ENCODE data around the gene ATP1A4. TPM values are rescaled to one million over a fixed set of nuclear protein-coding genes. Genes with fewer than 3 reads are reported as not detected.

ATP1A4 gene
- total and polyA plus RNA-seq, 2 donors from 2014 or later, result 0.19 TPM; not detected in 1

GRCh38 chr1:160227034-160227433 is 75.6 kb downstream of the ATP1A4 start:
- TF ChIP-seq, protein P1, sequence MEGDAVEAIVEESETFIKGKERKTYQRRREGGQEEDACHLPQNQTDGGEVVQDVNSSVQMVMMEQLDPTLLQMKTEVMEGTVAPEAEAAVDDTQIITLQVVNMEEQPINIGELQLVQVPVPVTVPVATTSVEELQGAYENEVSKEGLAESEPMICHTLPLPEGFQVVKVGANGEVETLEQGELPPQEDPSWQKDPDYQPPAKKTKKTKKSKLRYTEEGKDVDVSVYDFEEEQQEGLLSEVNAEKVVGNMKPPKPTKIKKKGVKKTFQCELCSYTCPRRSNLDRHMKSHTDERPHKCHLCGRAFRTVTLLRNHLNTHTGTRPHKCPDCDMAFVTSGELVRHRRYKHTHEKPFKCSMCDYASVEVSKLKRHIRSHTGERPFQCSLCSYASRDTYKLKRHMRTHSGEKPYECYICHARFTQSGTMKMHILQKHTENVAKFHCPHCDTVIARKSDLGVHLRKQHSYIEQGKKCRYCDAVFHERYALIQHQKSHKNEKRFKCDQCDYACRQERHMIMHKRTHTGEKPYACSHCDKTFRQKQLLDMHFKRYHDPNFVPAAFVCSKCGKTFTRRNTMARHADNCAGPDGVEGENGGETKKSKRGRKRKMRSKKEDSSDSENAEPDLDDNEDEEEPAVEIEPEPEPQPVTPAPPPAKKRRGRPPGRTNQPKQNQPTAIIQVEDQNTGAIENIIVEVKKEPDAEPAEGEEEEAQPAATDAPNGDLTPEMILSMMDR (IDR thresholded peaks at IDR 0.05; ENCODE audit: borderline replicate concordance, extremely low read depth, insufficient read depth), result no peak
- no peaks in the 10 kb centered on the region for H3K4me1 ChIP-seq (ENCODE audit: control insufficient read depth in 2 of 3, insufficient read depth in 2 of 3, low read depth in 1 of 3, low read length in 3 of 3)
- H3K36me3 ChIP-seq (ENCODE audit: control insufficient read depth in 2 of 3, insufficient read depth in 3 of 3, low read length in 3 of 3), result peaks cover 27 to 91% (median 50%) of the 10 kb centered on the region in 3 donors
- no peak for FAIRE-seq
- no peak for DNase-seq
- H3K9ac ChIP-seq (ENCODE audit: low read length in 3 of 3), result no peak overlapping the region
- H3K9me3 ChIP-seq (ENCODE audit: control insufficient read depth in 2 of 3, insufficient read depth in 1 of 3, low read length in 3 of 3), result no peaks in the 10 kb centered on the region
- H3K27me3 ChIP-seq (ENCODE audit: control insufficient read depth, insufficient read depth, low read length), result no peaks in the 10 kb centered on the region
- no peak overlapping the region for H3K27ac ChIP-seq (ENCODE audit: low read depth in 2 of 2, low read length in 2 of 2)
- intact Hi-C loops (cut with DNase I), result no loop called here
- H3K4me3 ChIP-seq (ENCODE audit: low read length in 3 of 3), result no peak overlapping the region

- H3K4me1 ChIP-seq (ENCODE audit: control insufficient read depth in 2 of 3, insufficient read depth in 2 of 3, low read depth in 1 of 3, low read length in 3 of 3), result no peaks in the 10 kb centered on the region
- no peaks in the 10 kb centered on the region for H3K9me3 ChIP-seq (ENCODE audit: control insufficient read depth in 2 of 3, insufficient read depth in 1 of 3, low read length in 3 of 3)
- FAIRE-seq (no peak), DNase-seq (no peak)
- no peak overlapping the region for H3K9ac ChIP-seq (ENCODE audit: low read length in 3 of 3)
- TF ChIP-seq, protein P1 (IDR thresholded peaks at IDR 0.05; ENCODE audit: borderline replicate concordance, extremely low read depth, insufficient read depth), result no peak
- no peak overlapping the region for H3K27ac ChIP-seq (ENCODE audit: low read depth in 2 of 2, low read length in 2 of 2)
- no peak overlapping the region for H3K4me3 ChIP-seq (ENCODE audit: low read length in 3 of 3)
- H3K36me3 ChIP-seq (ENCODE audit: control insufficient read depth in 2 of 3, insufficient read depth in 3 of 3, low read length in 3 of 3), result peaks cover 24 to 86% (median 46%) of the 10 kb centered on the region in 3 donors
- intact Hi-C loops (cut with DNase I), result no loop called here
- no peaks in the 10 kb centered on the region for H3K27me3 ChIP-seq (ENCODE audit: control insufficient read depth, insufficient read depth, low read length)
Measured at GRCh38 chr1:160227561-160227960, 76.2 kb downstream of the ATP1A4 start.

- TF ChIP-seq, protein P1 (IDR thresholded peaks at IDR 0.05; ENCODE audit: borderline replicate concordance, extremely low read depth, insufficient read depth), result no peak
- Histone ChIP-seq H3K27me3 (ENCODE audit: control insufficient read depth, insufficient read depth, low read length) (no peaks in the 10 kb centered on the region), H3K9ac (ENCODE audit: low read length in 3 of 3) (no peak overlapping the region), H3K4me1 (ENCODE audit: control insufficient read depth in 2 of 3, insufficient read depth in 2 of 3, low read depth in 1 of 3, low read length in 3 of 3) (no peaks in the 10 kb centered on the region), H3K27ac (ENCODE audit: low read depth in 2 of 2, low read length in 2 of 2) (no peak overlapping the region), H3K9me3 (ENCODE audit: control insufficient read depth in 2 of 3, insufficient read depth in 1 of 3, low read length in 3 of 3) (no peaks in the 10 kb centered on the region), H3K4me3 (ENCODE audit: low read length in 3 of 3) (no peak overlapping the region), H3K36me3 (ENCODE audit: control insufficient read depth in 2 of 3, insufficient read depth in 3 of 3, low read length in 3 of 3) (peaks cover 22 to 77% (median 38%) of the 10 kb centered on the region in 3 donors)
- FAIRE-seq (no peak), DNase-seq (no peak)
- intact Hi-C loops (cut with DNase I), result no loop called here
Measured at GRCh38 chr1:160228431-160228830, 77.0 kb downstream of the ATP1A4 start.

- Histone ChIP-seq H3K4me3 (ENCODE audit: low read length in 3 of 3) (no peak overlapping the region), H3K9ac (ENCODE audit: low read length in 3 of 3) (no peak overlapping the region), H3K27ac (ENCODE audit: low read depth in 2 of 2, low read length in 2 of 2) (no peak overlapping the region), H3K27me3 (ENCODE audit: control insufficient read depth, insufficient read depth, low read length) (no peaks in the 10 kb centered on the region), H3K9me3 (ENCODE audit: control insufficient read depth in 2 of 3, insufficient read depth in 1 of 3, low read length in 3 of 3) (no peaks in the 10 kb centered on the region), H3K4me1 (ENCODE audit: control insufficient read depth in 2 of 3, insufficient read depth in 2 of 3, low read depth in 1 of 3, low read length in 3 of 3) (no peaks in the 10 kb centered on the region), H3K36me3 (ENCODE audit: control insufficient read depth in 2 of 3, insufficient read depth in 3 of 3, low read length in 3 of 3) (peaks cover 12 to 58% (median 23%) of the 10 kb centered on the region in 3 donors)
- TF ChIP-seq, protein P1 (IDR thresholded peaks at IDR 0.05; ENCODE audit: borderline replicate concordance, extremely low read depth, insufficient read depth), result no peak
- FAIRE-seq, result no peak
- no peak for DNase-seq
- intact Hi-C loops (cut with DNase I), result no loop called here
Measured at GRCh38 chr1:160232911-160233310, 81.5 kb downstream of the ATP1A4 start.
